ENCODE data around the gene AOPEP. TPM values are rescaled to one million over a fixed set of nuclear protein-coding genes. Genes with fewer than 3 reads are reported as not detected.

Gene AOPEP
- total RNA-seq, 1 experiment from 2014 or later = 15.0 TPM

- Histone ChIP-seq H2AK5ac (ENCODE audit: insufficient read length, low read length) (no peak overlapping the region), H2BK15ac (ENCODE audit: low read depth, low read length) (no peak overlapping the region), H3K56ac (ENCODE audit: insufficient read length, low read depth, low read length) (no peak overlapping the region), H3K4me1 (ENCODE audit: insufficient read depth, low read length) (0 out of 2 replicates have a peak, but pooled peaks cover 2% of the 10 kb centered on the region), H3K79me2 (ENCODE audit: insufficient read depth, low read length) (no peaks in the 10 kb centered on the region), H3K14ac (ENCODE audit: insufficient read depth, low read length) (no peak overlapping the region), H2AFZ (ENCODE audit: low read length) (no peak overlapping the region), H3K4me2 (ENCODE audit: insufficient read depth, insufficient read length, low read length) (no peak overlapping the region), H3K27me3 (ENCODE audit: insufficient read depth, low read length) (no peaks in the 10 kb centered on the region), H3K9ac (ENCODE audit: extremely low read depth, insufficient read length, low read length) (no peak overlapping the region), H2BK5ac (ENCODE audit: insufficient read length, low read length) (no peak overlapping the region), H3K18ac (ENCODE audit: insufficient read length, low read depth, low read length) (no peak overlapping the region), H3K4ac (ENCODE audit: low read depth, low read length) (no peak overlapping the region), H3K9me3 (ENCODE audit: control insufficient read depth, low read depth, low read length) (no peaks in the 10 kb centered on the region), H2BK12ac (ENCODE audit: insufficient read length, low read depth, low read length) (no peak overlapping the region), H3K27ac (ENCODE audit: insufficient read length, low read depth, low read length) (no peak overlapping the region), H4K5ac (ENCODE audit: insufficient read length, low read depth, low read length) (no peak overlapping the region), H3T11ph (ENCODE audit: low read length) (no peak overlapping the region), H3K23ac (ENCODE audit: insufficient read length, low read depth, low read length) (no peak overlapping the region), H2BK20ac (ENCODE audit: low read depth, low read length, poor library complexity, severe bottlenecking) (no peak overlapping the region), H4K20me1 (ENCODE audit: control insufficient read depth, insufficient read depth, insufficient read length) (peaks cover 2% of the 10 kb centered on the region), H3K79me1 (ENCODE audit: insufficient read depth, low read depth, low read length, poor library complexity, severe bottlenecking) (no peaks in the 10 kb centered on the region), H3K23me2 (ENCODE audit: insufficient read length, low read depth, low read length, poor library complexity, severe bottlenecking) (no peaks in the 10 kb centered on the region), H2BK120ac (ENCODE audit: low read depth, low read length, poor library complexity, severe bottlenecking) (no peak overlapping the region), H4K91ac (ENCODE audit: insufficient read length, low read depth, low read length) (no peak overlapping the region), H4K8ac (replicated peaks; ENCODE audit: insufficient read length, low read depth, low read length) (no peak overlapping the region)
- WGBS (ENCODE audit: extremely low coverage, insufficient read length, low lambda C conversion rate) = no CpG with 5 or more reads among the region's 8 CpGs
- TF ChIP-seq CTCF (conservative IDR thresholded peaks at IDR 0.05) = no peak
- Mint-ChIP-seq H3K4me1 (peaks cover 10 to 14% of the 10 kb centered on the region in 2 experiments), H3K27me3 (ENCODE audit: low read depth) (peaks cover 3% of the 10 kb centered on the region; the same call in 1 of the 2 replicates), H3K9me3 (no peaks in the 10 kb centered on the region), H3K36me3 (ENCODE audit: insufficient read depth in 1 of 3, low read depth in 3 of 3) (no peaks in the 10 kb centered on the region; a peak in 1 of 7 replicates), H3K27ac (no peak overlapping the region), H3K4me3 (no peak overlapping the region)
- DNase-seq = no peak
Observed at GRCh38 chr9:94693485-94694204, 32.9 kb upstream of the AOPEP start.
